K562 (cell line): ENCODE data around the gene HEATR9. TPM values are rescaled to one million over a fixed set of nuclear protein-coding genes. Genes with fewer than 3 reads are reported as not detected.

Experiments
- ARID4B ChIP-seq: sonication (generic); formaldehyde crosslinking; IDR thresholded peaks from 2 replicates; pipeline ENCODE4 v1.8.0; 2022; ENCODE audit warnings: mild to moderate bottlenecking, missing genetic modification reagents
- CHCHD3 ChIP-seq: fragments of 250-450 bp; sonication (Bioruptor Pico); IDR thresholded peaks from 2 replicates; pipeline ENCODE4 v2.1.2; 2022; ENCODE audit warnings: mild to moderate bottlenecking
- CREB5 ChIP-seq: fragments of 250-450 bp; sonication (Bioruptor Pico); IDR thresholded peaks from 2 replicates; pipeline ENCODE4 v1.5.0; 2020; ENCODE audit warnings: mild to moderate bottlenecking
- DPF2 ChIP-seq: fragments of 450-650 bp; IDR thresholded peaks from 2 replicates; pipeline ENCODE4 v1.6.1; 2016
- FOXM1 ChIP-seq, 2 experiments: fragments of 450-650 bp in 1 of 2; sonication (generic) in 1 of 2; formaldehyde crosslinking in 1 of 2; IDR thresholded peaks; 2 replicates each; pipeline versions ENCODE4 v1.6.1 to v1.9.0; 2017 to 2022; ENCODE audit warnings: low read depth in 2 of 2, mild to moderate bottlenecking in 2 of 2, missing genetic modification reagents in 1 of 2, moderate library complexity in 1 of 2
- HDAC2 ChIP-seq: fragments of 450-650 bp; IDR thresholded peaks from 2 replicates; pipeline ENCODE4 v1.6.1; 2016; ENCODE audit warnings: mild to moderate bottlenecking
- MCM7 ChIP-seq, 2 experiments: fragments of 450-650 bp; IDR thresholded peaks; 2 replicates each; pipeline ENCODE4 v1.6.1; 2016 to 2018
- MYC ChIP-seq, 2 experiments: fragments of 250-450 bp in 1 of 2; sonication (Bioruptor Pico) in 1 of 2; IDR thresholded peaks; 2 replicates each; pipeline versions ENCODE4 v1.5.1 to v1.6.1; 2012 to 2021; ENCODE audit warnings: low read depth in 2 of 2, borderline replicate concordance in 1 of 2, improper control_type of control experiment in 1 of 2, low read length in 1 of 2, mild to moderate bottlenecking in 1 of 2, moderate library complexity in 1 of 2
- PHB2 ChIP-seq: fragments of 450-650 bp; IDR thresholded peaks from 2 replicates; pipeline ENCODE4 v1.6.1; 2017; ENCODE audit warnings: low read depth
- PKNOX1 ChIP-seq: fragments of 450-650 bp; IDR thresholded peaks from 2 replicates; pipeline ENCODE4 v1.6.1; 2016
- SFPQ ChIP-seq: fragments of 200-400 bp; formaldehyde crosslinking; IDR thresholded peaks from 2 replicates; pipeline ENCODE4 v1.6.1; 2017; ENCODE audit warnings: mild to moderate bottlenecking, low read depth, low read length, moderate library complexity
- SMARCE1 ChIP-seq: fragments of 450-650 bp; IDR thresholded peaks from 2 replicates; pipeline ENCODE4 v1.7.1; 2016; ENCODE audit warnings: mild to moderate bottlenecking
- XRCC3 ChIP-seq: fragments of 450-650 bp; IDR thresholded peaks from 2 replicates; pipeline ENCODE4 v1.6.1; 2017; ENCODE audit warnings: mild to moderate bottlenecking, moderate library complexity
- ZBTB1 ChIP-seq: sonication (generic); formaldehyde crosslinking; IDR thresholded peaks from 2 replicates; pipeline ENCODE4 v1.8.1; 2023; ENCODE audit warnings: missing genetic modification reagents, low read depth, mild to moderate bottlenecking, borderline replicate concordance
- ZNF239 ChIP-seq: fragments of 250-450 bp; sonication (Bioruptor Pico); IDR thresholded peaks from 2 replicates; pipeline ENCODE4 v1.4.0; 2020; ENCODE audit warnings: mild to moderate bottlenecking
- ZNF324 ChIP-seq: fragments of 250-450 bp; sonication (Bioruptor Pico); IDR thresholded peaks from 2 replicates; pipeline ENCODE4 v1.4.0; 2020; ENCODE audit warnings: mild to moderate bottlenecking
- polyA plus RNA-seq, 8 experiments: library from polyadenylated mRNA; depleted of rRNA in 4 of 8; stranded (reverse) in 5 of 8; unstranded in 3 of 8; fragments of >200 nt; fragmentation: Nextera tagmentation in 2 of 8; fragmentation: Illumina TruSeq in 1 of 8; extraction: Ambion mirVana in 2 of 8; extraction: Trizol in 1 of 8; gene quantifications; 2 replicates each; pipeline versions ENCODE4 v1.2.1 to v1.2.3, GENCODE V29; 2011 to 2014; ENCODE audit warnings: inconsistent platforms in 1 of 8, missing spikeins in 1 of 8
- total RNA-seq, 7 experiments: library from RNA; depleted of rRNA in 6 of 7; stranded (reverse); fragments of >200 nt in 6 of 7; fragmentation: Illumina TruSeq in 2 of 7; extraction: Trizol in 2 of 7; gene quantifications; 2 replicates each; pipeline versions ENCODE4 v1.2.1 to v1.2.3, GENCODE V29; 2011 to 2021; ENCODE audit warnings: low replicate concordance in 1 of 7

HEATR9 gene
- total and polyA plus RNA-seq, 9 of the 15 experiments (the other 6 are each of a cell fraction or from before 2014, with no cell fraction given) = not detected

- peak; percentile 59; the same call in 1 of the 2 replicates for TF ChIP-seq HDAC2
- TF ChIP-seq SMARCE1 = peak; percentile 86
- no peak for TF ChIP-seq ZNF324 (CRISPR knock-in tag)
- TF ChIP-seq FOXM1 (IDR thresholded peaks at IDR 0.05; ENCODE audit: low read depth) = peak; percentile 48; the same call in 1 of the 2 replicates
- no peak for TF ChIP-seq FOXM1 (CRISPR knock-in tag; IDR thresholded peaks at IDR 0.05; ENCODE audit: low read depth)
- TF ChIP-seq ZBTB1 (CRISPR knock-in tag) = no peak
- TF ChIP-seq SFPQ = no peak
- TF ChIP-seq MYC (IDR thresholded peaks at IDR 0.05; ENCODE audit: low read depth, low read length) = peak; percentile 32; the same call in 1 of the 2 replicates
- TF ChIP-seq MYC (CRISPR knock-in tag; IDR thresholded peaks at IDR 0.05; ENCODE audit: borderline replicate concordance, low read depth) = no peak
- 0 out of 4 replicates have a peak, but pooled peaks of 1 of the 2 experiments have one; percentile 29 for TF ChIP-seq MCM7 (IDR thresholded peaks at IDR 0.05)
- no peak for TF ChIP-seq ZNF239 (CRISPR knock-in tag)
- 0 out of 2 replicates have a peak, but pooled peaks have one; percentile 47 for TF ChIP-seq PHB2
- peak; percentile 70 for TF ChIP-seq PKNOX1
- TF ChIP-seq CREB5 (CRISPR knock-in tag) = no peak
- TF ChIP-seq DPF2 = peak; percentile 93
- no peak for TF ChIP-seq ARID4B (CRISPR knock-in tag)
- TF ChIP-seq XRCC3 = no peak
- TF ChIP-seq CHCHD3 (CRISPR knock-in tag) = no peak
Measured at GRCh38 chr17:35912339-35912912, 43.7 kb upstream of the HEATR9 start (continued).
